Nephron (organoid): ENCODE measurements around the gene DUSP6.

Source experiments
- H3K27ac Mint-ChIP-seq, 3 experiments: 2 replicates each; pipeline ENCODE4 v1.8.0; 2020; ENCODE audit warnings: mixed read lengths in 3 of 3, mild to moderate bottlenecking in 2 of 3, moderate library complexity in 1 of 3
- H3K27me3 Mint-ChIP-seq: 2 replicates; pipeline ENCODE4 v1.8.0; 2021; ENCODE audit warnings: low read depth, mild to moderate bottlenecking, moderate library complexity, mixed read lengths
- H3K36me3 Mint-ChIP-seq: 2 replicates; pipeline ENCODE4 v1.8.0; 2020; ENCODE audit warnings: low read depth, mixed read lengths
- H3K4me1 Mint-ChIP-seq: 2 replicates; pipeline ENCODE4 v1.8.0; 2020; ENCODE audit warnings: mixed read lengths
- H3K4me3 Mint-ChIP-seq, 3 experiments: 2 replicates each; pipeline ENCODE4 v1.8.0; 2020; ENCODE audit warnings: mild to moderate bottlenecking in 3 of 3, mixed read lengths in 3 of 3, moderate library complexity in 2 of 3
- H3K9me3 Mint-ChIP-seq: 2 replicates; pipeline ENCODE4 v1.8.0; 2020; ENCODE audit warnings: mixed read lengths
- TF ChIP-seq, protein P1 (sequence below), 3 experiments: fragments of 200-600 bp; sonication (generic); IDR thresholded peaks; one replicate each; pipeline ENCODE4 v1.5.0; 2021; ENCODE audit warnings: antibody characterized with exemption in 3 of 3; ENCODE audit not compliant: unreplicated experiment in 3 of 3

Gene DUSP6

DNA sequence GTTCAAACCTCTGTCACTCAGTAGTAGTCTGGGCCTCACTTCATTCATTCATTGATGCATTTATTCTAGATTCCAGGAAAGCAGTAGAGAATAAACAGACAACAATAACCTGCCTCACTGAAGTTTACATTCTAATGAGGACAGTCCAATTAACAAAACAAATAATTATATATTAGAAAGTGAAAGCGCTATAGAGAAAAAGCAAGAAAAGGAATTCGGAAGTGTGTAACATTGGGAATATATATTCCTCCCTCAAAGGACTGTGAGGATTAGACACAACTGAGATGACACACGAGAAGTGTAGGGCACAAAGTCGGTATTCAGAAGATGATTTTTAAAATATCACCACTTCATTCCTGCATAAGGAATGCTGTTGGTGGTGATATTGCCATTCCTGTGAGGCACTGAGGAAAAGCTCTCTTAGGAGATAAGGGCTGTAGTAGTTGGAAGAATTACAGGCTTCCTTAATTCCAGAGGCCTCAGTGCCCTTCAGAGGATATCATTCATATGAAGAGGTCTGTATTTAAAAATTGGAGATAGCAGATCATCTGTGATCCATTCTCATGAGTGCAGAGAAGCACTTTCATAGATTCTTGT is 3.9 kb upstream of the DUSP6 start:
- peak overlapping the region; percentile 93 to 99 (median 97) for H3K27ac Mint-ChIP-seq
- H3K9me3 Mint-ChIP-seq: no peaks in the 10 kb centered on the region
- TF ChIP-seq, protein P1, sequence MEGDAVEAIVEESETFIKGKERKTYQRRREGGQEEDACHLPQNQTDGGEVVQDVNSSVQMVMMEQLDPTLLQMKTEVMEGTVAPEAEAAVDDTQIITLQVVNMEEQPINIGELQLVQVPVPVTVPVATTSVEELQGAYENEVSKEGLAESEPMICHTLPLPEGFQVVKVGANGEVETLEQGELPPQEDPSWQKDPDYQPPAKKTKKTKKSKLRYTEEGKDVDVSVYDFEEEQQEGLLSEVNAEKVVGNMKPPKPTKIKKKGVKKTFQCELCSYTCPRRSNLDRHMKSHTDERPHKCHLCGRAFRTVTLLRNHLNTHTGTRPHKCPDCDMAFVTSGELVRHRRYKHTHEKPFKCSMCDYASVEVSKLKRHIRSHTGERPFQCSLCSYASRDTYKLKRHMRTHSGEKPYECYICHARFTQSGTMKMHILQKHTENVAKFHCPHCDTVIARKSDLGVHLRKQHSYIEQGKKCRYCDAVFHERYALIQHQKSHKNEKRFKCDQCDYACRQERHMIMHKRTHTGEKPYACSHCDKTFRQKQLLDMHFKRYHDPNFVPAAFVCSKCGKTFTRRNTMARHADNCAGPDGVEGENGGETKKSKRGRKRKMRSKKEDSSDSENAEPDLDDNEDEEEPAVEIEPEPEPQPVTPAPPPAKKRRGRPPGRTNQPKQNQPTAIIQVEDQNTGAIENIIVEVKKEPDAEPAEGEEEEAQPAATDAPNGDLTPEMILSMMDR (IDR thresholded peaks at IDR 0.05; ENCODE audit: unreplicated experiment in 3 of 3): no peak
- peaks cover 43% of the 10 kb centered on the region for H3K27me3 Mint-ChIP-seq
- H3K4me1 Mint-ChIP-seq: peaks cover 29% of the 10 kb centered on the region
- peaks cover 6% of the 10 kb centered on the region for H3K36me3 Mint-ChIP-seq
- peak overlapping the region; percentile 90 to 97 (median 91) for H3K4me3 Mint-ChIP-seq

DNA sequence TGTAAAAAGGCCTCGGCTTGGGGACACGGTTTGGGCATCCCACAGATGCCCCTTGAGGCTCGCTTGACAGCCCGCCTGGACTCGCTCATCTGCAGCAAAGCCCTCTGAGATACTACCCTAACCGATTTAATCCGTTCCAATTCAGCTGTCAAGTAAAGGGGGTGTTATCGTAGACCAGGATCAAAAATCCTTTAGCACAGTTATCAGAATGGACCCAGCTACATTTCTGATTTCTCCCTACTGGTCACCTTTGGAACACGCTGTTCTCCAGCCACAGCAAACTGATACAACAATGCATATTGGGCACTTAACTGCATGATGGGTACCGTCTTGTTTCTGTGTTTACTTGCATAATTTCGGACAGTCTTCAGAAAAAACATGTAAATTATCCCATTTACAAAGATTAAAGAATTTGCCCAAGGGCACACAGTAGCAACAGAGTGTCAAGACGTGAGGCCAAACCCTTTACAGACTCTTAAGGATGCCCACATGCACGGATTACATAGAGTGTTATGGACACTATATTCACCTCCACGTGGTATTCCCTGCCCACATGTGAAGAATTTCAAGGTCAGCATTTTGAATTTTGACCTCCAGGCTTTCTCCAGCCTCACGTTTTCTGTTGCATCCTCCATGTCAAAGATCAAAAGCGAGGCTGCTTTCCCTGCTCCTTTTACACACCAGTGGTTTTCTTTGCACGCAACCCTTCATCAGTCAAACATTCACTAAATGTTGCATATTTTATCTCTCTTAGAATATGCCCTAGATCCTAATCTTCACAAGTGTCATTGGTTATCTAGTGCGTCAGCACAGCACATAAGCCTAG is 3.2 kb upstream of the DUSP6 start:
- H3K4me3 Mint-ChIP-seq: peak overlapping the region; percentile 90 to 97 (median 91)
- TF ChIP-seq, protein P1 (IDR thresholded peaks at IDR 0.05; ENCODE audit: unreplicated experiment in 3 of 3): peak in 1 of 3 experiments; percentile 21
- H3K4me1 Mint-ChIP-seq: peaks cover 36% of the 10 kb centered on the region
- H3K36me3 Mint-ChIP-seq: peaks cover 3% of the 10 kb centered on the region
- H3K27me3 Mint-ChIP-seq: peaks cover 51% of the 10 kb centered on the region
- H3K9me3 Mint-ChIP-seq: no peaks in the 10 kb centered on the region
- peak overlapping the region; percentile 93 to 99 (median 97) for H3K27ac Mint-ChIP-seq

DNA sequence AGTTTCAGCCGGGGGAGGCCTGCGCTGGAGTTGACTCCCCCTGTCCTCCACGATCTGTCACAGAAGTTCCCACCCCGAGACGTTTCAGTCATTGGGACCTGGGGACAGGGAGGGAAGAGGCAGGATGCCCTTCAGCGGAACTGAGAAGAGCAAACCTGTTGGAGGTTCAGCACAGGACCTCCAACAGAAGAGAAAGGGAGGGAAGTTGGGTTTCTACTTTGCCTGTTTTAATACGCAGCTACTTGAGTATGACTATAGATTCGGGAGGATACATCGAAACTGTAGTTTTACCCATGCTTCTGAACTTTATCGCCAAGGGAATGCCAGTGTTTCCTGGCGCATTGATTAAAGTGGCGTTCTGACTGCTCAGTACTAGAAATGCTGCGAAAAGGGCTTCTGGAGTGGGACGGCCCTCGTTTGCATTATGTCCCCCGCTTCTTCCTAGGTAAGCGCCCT is 2.3 kb upstream of the DUSP6 start:
- Mint-ChIP-seq H3K27ac (peak overlapping the region; percentile 93 to 99 (median 97)), H3K27me3 (peaks cover 59% of the 10 kb centered on the region), H3K4me3 (peak overlapping the region; percentile 90 to 97 (median 91)), H3K4me1 (peaks cover 44% of the 10 kb centered on the region), H3K9me3 (no peaks in the 10 kb centered on the region), H3K36me3 (peaks cover 6% of the 10 kb centered on the region)
- TF ChIP-seq, protein P1 (IDR thresholded peaks at IDR 0.05; ENCODE audit: unreplicated experiment in 3 of 3): no peak

DNA sequence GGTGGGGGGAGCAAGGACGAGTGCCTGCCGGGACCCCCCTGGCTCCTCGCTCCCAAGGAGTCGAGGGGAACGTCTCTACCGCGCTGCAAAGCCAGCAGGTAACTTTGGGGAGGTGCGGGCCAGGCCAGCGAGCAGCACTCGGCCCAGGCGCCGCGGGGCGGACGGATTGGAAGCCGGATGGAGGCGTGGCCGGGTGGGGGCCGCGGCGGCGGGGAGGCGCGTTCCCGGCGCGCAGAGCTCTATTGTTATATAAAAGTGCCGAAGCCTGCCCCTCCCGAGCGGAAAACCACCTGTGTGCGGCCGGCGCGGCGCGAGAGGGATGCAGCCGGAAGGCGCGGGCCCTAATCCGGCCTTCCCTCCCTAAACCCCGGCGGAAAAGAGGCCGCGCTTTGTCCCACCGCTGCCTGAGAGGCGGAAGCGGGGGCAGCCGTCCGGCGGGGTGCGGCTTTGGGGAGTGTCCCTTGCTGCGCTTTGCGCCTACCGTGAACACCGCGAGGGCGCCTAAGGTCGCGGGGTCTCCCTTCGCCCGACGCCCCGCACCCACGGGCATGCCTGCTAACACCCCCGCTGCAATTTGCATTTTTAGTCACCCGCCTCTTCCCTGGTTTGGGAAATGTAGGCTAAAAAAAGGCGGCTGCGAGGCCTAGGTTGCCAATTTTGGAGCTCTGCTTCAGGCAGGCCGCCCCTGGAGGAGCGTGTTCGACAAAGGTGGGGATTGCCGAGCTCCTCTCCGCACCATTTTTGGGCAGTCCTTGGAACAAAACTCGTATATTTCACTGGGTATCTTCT is 1.7 kb upstream of the DUSP6 start:
- H3K9me3 Mint-ChIP-seq: no peaks in the 10 kb centered on the region
- peak overlapping the region; percentile 90 to 97 (median 91) for H3K4me3 Mint-ChIP-seq
- peaks cover 60% of the 10 kb centered on the region for H3K27me3 Mint-ChIP-seq
- H3K4me1 Mint-ChIP-seq: peaks cover 49% of the 10 kb centered on the region
- TF ChIP-seq, protein P1 (IDR thresholded peaks at IDR 0.05; ENCODE audit: unreplicated experiment in 3 of 3): no peak
- peaks cover 6% of the 10 kb centered on the region for H3K36me3 Mint-ChIP-seq
- H3K27ac Mint-ChIP-seq: peak overlapping the region; percentile 93 to 99 (median 97)

DNA sequence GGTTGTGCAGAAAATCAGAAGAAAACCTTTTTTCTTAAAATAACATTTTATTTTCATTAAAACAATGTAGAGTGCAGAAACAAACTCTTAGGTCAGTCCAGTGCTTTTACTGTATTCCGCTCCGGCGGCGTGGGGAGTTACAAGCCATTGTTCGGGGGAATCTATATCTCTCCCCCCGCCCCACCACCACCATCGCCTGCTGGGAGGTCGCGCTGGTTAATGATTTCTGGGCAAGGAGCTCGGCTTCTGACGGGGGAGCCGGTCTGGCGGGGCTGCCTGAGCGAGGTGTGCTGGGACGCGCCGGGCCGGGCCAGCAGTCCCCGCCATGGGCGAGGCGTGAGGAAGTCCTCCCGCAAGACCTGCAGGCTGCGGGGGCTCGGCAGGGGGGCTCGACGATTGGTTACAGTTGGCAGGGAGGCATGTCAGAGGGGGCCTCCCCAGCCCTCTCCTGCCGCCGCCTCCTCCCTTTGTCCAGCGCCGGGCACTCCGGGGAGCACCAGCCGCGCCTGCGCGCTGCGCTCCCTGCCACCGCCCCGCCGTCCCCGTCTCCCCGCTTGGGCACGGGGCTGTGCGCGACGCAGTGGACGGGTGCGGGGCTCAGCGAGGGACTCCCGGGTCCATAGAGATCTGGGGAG is 1.0 kb upstream of the DUSP6 start:
- Mint-ChIP-seq H3K27me3 (peaks cover 62% of the 10 kb centered on the region), H3K4me1 (peaks cover 56% of the 10 kb centered on the region), H3K27ac (peak overlapping the region; percentile 92 to 97 (median 93)), H3K4me3 (peak overlapping the region; percentile 90 to 97 (median 91)), H3K36me3 (peaks cover 6% of the 10 kb centered on the region), H3K9me3 (no peaks in the 10 kb centered on the region)
- TF ChIP-seq, protein P1 (IDR thresholded peaks at IDR 0.05; ENCODE audit: unreplicated experiment in 3 of 3): no peak
